Hepatocyte (in vitro differentiated cells): ENCODE measurements around the gene SLC43A2. TPM values are rescaled to one million over a fixed set of nuclear protein-coding genes. Genes with fewer than 3 reads are reported as not detected.
A peak's percentile ranks its signal among the peaks of the same experiment; 100 is the strongest.

ENCODE experiments used
- DNase-seq: peaks from one replicate; pipeline ENCODE4 v3.0.0-alpha.2; 2016; ENCODE audit warnings: low spot score
- H2AFZ ChIP-seq: fragments of 200-600 bp; sonication (generic); 2 replicates; pipeline ENCODE4 v1.6.0; 2016; ENCODE audit warnings: antibody characterized with exemption, mild to moderate bottlenecking
- H3K27ac ChIP-seq: fragments of 200-600 bp; sonication (generic); 2 replicates; pipeline ENCODE4 v1.5.1; 2016; ENCODE audit warnings: mild to moderate bottlenecking
- H3K27me3 ChIP-seq: fragments of 200-600 bp; sonication (generic); 2 replicates; pipeline ENCODE4 v1.6.1; 2016
- H3K36me3 ChIP-seq: fragments of 200-600 bp; sonication (generic); replicated peaks from 2 replicates; pipeline ENCODE4 v1.5.1; 2016; ENCODE audit warnings: low read depth; ENCODE audit not compliant: insufficient read depth
- H3K4me1 ChIP-seq: fragments of 200-600 bp; sonication (generic); 2 replicates; pipeline ENCODE4 v1.5.1; 2016; ENCODE audit warnings: mild to moderate bottlenecking, moderate library complexity; ENCODE audit not compliant: insufficient read depth
- H3K4me2 ChIP-seq: fragments of 200-600 bp; sonication (generic); 2 replicates; pipeline ENCODE4 v1.6.0; 2016
- H3K4me3 ChIP-seq: fragments of 200-600 bp; sonication (generic); 2 replicates; pipeline ENCODE4 v1.5.1; 2016; ENCODE audit warnings: mild to moderate bottlenecking
- H3K79me2 ChIP-seq: fragments of 200-600 bp; sonication (generic); 2 replicates; pipeline ENCODE4 v1.6.0; 2017; ENCODE audit warnings: mild to moderate bottlenecking
- H3K9me2 ChIP-seq: fragments of 200-600 bp; sonication (generic); replicated peaks from 2 replicates; pipeline ENCODE4 v1.6.0; 2017; ENCODE audit warnings: mild to moderate bottlenecking; ENCODE audit not compliant: insufficient read depth
- H3K9me3 ChIP-seq: fragments of 200-600 bp; sonication (generic); 2 replicates; pipeline ENCODE4 v1.5.1; 2016; ENCODE audit warnings: low read depth, mild to moderate bottlenecking
- H4K20me1 ChIP-seq: fragments of 200-600 bp; sonication (generic); 2 replicates; pipeline ENCODE4 v1.6.0; 2016; ENCODE audit warnings: mild to moderate bottlenecking; ENCODE audit not compliant: insufficient read depth, poor library complexity, severe bottlenecking
- EZH2 ChIP-seq: fragments of 200-600 bp; sonication (generic); IDR thresholded peaks from 2 replicates; pipeline ENCODE4 v1.6.1; 2016; ENCODE audit warnings: antibody characterized with exemption, mild to moderate bottlenecking, borderline replicate concordance
- EZH2phosphoT487 ChIP-seq: fragments of 200-600 bp; sonication (generic); IDR thresholded peaks from one replicate; pipeline ENCODE4 v1.6.1; 2018; ENCODE audit warnings: antibody characterized with exemption, mild to moderate bottlenecking, low read depth, moderate library complexity; ENCODE audit not compliant: unreplicated experiment, severe bottlenecking
- WGBS: methylation state at CpG from one replicate; pipeline ENCODE4 v1.1.6; 2016; ENCODE audit warnings: low lambda C conversion rate; ENCODE audit errors: missing lambda C conversion rate; 5-methylcytosine and 5-hydroxymethylcytosine counted together
- polyA plus RNA-seq: library from polyadenylated mRNA; unstranded; fragments of >200 nt; fragmentation: Nextera tagmentation; extraction: Ambion mirVana; gene quantifications from 2 replicates; pipeline ENCODE4 v1.2.1, GENCODE V29; 2016
- total RNA-seq: library from RNA; depleted of rRNA; stranded (reverse); fragments of >200 nt; gene quantifications from 2 replicates; pipeline ENCODE4 v1.2.3, GENCODE V29; 2014
- TF ChIP-seq, protein P1 (sequence below): fragments of 200-600 bp; sonication (generic); IDR thresholded peaks from 2 replicates; pipeline ENCODE4 v1.5.1; 2016; ENCODE audit warnings: antibody characterized with exemption, mild to moderate bottlenecking; ENCODE audit not compliant: poor library complexity

Gene SLC43A2
- total and polyA plus RNA-seq, 2 experiments from 2014 or later, result 6.0 to 10.2 TPM

DNA sequence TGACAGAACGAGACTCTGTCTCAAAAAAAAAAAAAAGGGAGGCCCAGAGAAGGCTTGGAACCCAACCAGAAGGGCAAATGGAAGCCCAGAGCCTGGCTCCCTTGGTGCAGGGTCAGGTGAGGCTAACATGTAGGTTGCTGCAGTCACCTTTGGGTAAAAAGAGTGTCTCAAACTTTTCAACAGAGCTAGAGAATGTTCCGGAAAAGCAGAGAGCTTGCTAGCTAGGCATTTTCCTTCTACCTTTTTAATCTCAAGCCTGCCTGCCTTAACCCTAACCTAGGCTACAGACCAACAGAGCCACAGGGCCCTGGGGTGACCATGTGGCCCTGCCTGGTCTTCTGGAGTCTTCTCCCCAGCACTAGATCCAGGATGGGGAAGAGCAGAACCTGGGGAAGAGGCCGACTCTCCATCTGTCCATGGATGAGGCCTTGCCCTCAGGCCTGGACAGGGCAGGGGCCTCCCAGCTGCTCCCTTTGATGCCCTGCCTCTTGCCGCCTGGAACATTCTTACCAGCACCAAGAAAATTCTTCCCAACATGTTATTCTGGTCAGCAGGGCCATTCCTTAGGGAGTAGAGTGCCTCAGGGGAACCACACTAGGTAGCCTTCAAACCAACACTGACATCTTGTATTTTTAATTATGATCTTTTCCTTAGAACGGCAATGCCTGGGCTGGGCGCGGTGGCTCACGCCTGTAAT lies 30.1 kb downstream of the SLC43A2 start:
- Histone ChIP-seq H3K27me3 (no peaks in the 10 kb centered on the region), H3K27ac (peak overlapping the region; percentile 86), H3K4me3 (no peak overlapping the region), H3K4me2 (peak overlapping the region; percentile 42), H3K9me3 (no peaks in the 10 kb centered on the region), H3K9me2 (no peaks in the 10 kb centered on the region), H3K36me3 (no peaks in the 10 kb centered on the region), H3K4me1 (peaks cover 9% of the 10 kb centered on the region), H4K20me1 (no peaks in the 10 kb centered on the region), H2AFZ (no peak overlapping the region), H3K79me2 (no peaks in the 10 kb centered on the region)
- DNase-seq, result peak; percentile 2
- WGBS, result 94% methylated on average over 8 of the region's 8 CpGs
- TF ChIP-seq, protein P1, sequence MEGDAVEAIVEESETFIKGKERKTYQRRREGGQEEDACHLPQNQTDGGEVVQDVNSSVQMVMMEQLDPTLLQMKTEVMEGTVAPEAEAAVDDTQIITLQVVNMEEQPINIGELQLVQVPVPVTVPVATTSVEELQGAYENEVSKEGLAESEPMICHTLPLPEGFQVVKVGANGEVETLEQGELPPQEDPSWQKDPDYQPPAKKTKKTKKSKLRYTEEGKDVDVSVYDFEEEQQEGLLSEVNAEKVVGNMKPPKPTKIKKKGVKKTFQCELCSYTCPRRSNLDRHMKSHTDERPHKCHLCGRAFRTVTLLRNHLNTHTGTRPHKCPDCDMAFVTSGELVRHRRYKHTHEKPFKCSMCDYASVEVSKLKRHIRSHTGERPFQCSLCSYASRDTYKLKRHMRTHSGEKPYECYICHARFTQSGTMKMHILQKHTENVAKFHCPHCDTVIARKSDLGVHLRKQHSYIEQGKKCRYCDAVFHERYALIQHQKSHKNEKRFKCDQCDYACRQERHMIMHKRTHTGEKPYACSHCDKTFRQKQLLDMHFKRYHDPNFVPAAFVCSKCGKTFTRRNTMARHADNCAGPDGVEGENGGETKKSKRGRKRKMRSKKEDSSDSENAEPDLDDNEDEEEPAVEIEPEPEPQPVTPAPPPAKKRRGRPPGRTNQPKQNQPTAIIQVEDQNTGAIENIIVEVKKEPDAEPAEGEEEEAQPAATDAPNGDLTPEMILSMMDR, result no peak
- TF ChIP-seq EZH2phosphoT487, result no peak

DNA sequence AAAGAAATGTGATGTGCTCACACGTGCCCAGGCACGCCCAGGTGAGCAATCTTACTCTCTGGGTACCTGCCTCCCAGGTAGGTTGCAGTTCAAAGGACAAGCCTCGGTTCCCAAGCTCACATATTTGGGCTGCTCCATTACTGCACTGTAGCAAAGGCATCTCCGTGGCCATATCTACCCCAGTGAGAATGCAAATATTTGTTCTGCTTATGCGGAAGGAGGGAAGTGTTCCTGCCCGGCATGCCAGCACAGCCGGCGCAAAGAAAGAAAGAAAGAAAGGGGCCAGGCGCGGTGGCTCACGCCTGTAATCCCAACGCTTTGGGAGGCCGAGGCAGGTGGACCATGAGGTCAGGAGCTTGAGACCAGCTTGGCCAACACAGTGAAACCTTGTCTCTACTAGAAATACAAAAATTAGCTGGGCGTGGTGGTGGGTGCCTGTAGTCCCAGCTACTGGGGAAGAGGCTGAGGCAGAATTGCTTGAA lies 30.7 kb downstream of the SLC43A2 start:
- Histone ChIP-seq H3K9me2 (no peaks in the 10 kb centered on the region), H3K27ac (peak overlapping the region; percentile 86), H3K4me2 (peak overlapping the region; percentile 42), H3K4me3 (no peak overlapping the region), H2AFZ (no peak overlapping the region), H3K79me2 (no peaks in the 10 kb centered on the region), H3K27me3 (no peaks in the 10 kb centered on the region), H3K36me3 (no peaks in the 10 kb centered on the region), H3K4me1 (peaks cover 13% of the 10 kb centered on the region), H3K9me3 (no peaks in the 10 kb centered on the region), H4K20me1 (no peaks in the 10 kb centered on the region)
- TF ChIP-seq, protein P1, result no peak
- TF ChIP-seq EZH2, result no peak
- WGBS, result 64% methylated on average over 14 of the region's 14 CpGs
- peak; percentile 57 for DNase-seq

DNA sequence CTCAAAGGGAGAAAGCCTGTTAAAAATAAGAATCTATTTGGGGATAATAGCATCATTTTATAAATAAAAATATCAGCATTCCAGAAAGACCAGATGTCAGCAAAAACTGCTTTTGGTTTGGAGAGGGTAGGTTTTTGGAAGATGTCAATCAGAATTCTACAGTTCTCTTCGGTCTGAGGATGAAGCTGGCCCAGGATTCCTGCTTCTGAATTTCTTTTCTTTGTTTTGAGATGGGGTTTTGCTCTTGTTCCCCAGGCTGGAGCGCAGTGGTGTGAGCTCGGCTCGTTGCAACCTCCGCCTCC lies 35.1 kb downstream of the SLC43A2 start:
- Histone ChIP-seq H3K4me1 (peaks cover 52% of the 10 kb centered on the region), H3K4me2 (peak overlapping the region; percentile 41), H2AFZ (no peak overlapping the region), H3K27me3 (no peaks in the 10 kb centered on the region), H3K36me3 (no peaks in the 10 kb centered on the region), H3K9me3 (no peaks in the 10 kb centered on the region), H3K27ac (peak overlapping the region; percentile 84), H4K20me1 (no peaks in the 10 kb centered on the region), H3K79me2 (no peaks in the 10 kb centered on the region), H3K9me2 (no peaks in the 10 kb centered on the region), H3K4me3 (no peak overlapping the region)
- WGBS, result 95% methylated on average over 5 of the region's 5 CpGs
- TF ChIP-seq EZH2 (no peak), EZH2phosphoT487 (no peak)
- TF ChIP-seq, protein P1, result no peak
- no peak for DNase-seq
